HK-2 (cell line): ENCODE results near the gene CELSR2.

Experiments used
- DNase-seq: peaks from one replicate; pipeline ENCODE4 v3.0.0-alpha.2; 2018; ENCODE audit not compliant: unreplicated experiment

The CELSR2 gene

GRCh38 chr1:109252167-109252892 is 3.0 kb downstream of the CELSR2 start:
- no peak for DNase-seq

- DNase-seq, result peak; percentile 86
Observed at GRCh38 chr1:109252893-109253802, 3.8 kb downstream of the CELSR2 start.

GRCh38 chr1:109253803-109254620 is 4.7 kb downstream of the CELSR2 start:
- peak; percentile 77 for DNase-seq

GRCh38 chr1:109254621-109255096 is 5.3 kb downstream of the CELSR2 start:
- peak; percentile 68 for DNase-seq

- DNase-seq, result no peak
Observed at GRCh38 chr1:109255097-109255651, 5.8 kb downstream of the CELSR2 start.

- no peak for DNase-seq
Observed at GRCh38 chr1:109255678-109256077, 6.3 kb downstream of the CELSR2 start.

GRCh38 chr1:109256085-109256484 is 6.7 kb downstream of the CELSR2 start:
- DNase-seq, result no peak

- peak; percentile 43 for DNase-seq
Observed at GRCh38 chr1:109256971-109257681, 7.8 kb downstream of the CELSR2 start.

GRCh38 chr1:109257682-109258421 is 8.5 kb downstream of the CELSR2 start:
- no peak for DNase-seq

- DNase-seq, result no peak
Observed at GRCh38 chr1:109258481-109259466, 9.4 kb downstream of the CELSR2 start.

- DNase-seq, result no peak
Observed at GRCh38 chr1:109259674-109260557, 10.6 kb downstream of the CELSR2 start.

- DNase-seq, result no peak
Observed at GRCh38 chr1:109261006-109261405, 11.7 kb downstream of the CELSR2 start.

GRCh38 chr1:109261578-109261977 is 12.2 kb downstream of the CELSR2 start:
- DNase-seq, result no peak

- DNase-seq, result no peak
Observed at GRCh38 chr1:109262231-109263055, 13.1 kb downstream of the CELSR2 start.

- DNase-seq, result no peak
Observed at GRCh38 chr1:109263234-109263596, 13.9 kb downstream of the CELSR2 start.

- DNase-seq, result peak; percentile 90
Observed at GRCh38 chr1:109263597-109264378, 14.4 kb downstream of the CELSR2 start.
